HuH-7.5 (cell line): ENCODE results near the gene PPAN.

Experiments
- DNase-seq: peaks from one replicate; pipeline ENCODE4 v3.0.0; 2011; ENCODE audit warnings: low spot score

PPAN gene

GRCh38 chr19:10113964-10114650, 7.9 kb downstream of the PPAN start:
- no peak for DNase-seq

GRCh38 chr19:10114651-10115391, 8.7 kb downstream of the PPAN start:
- DNase-seq = no peak

GRCh38 chr19:10115392-10116084, 9.4 kb downstream of the PPAN start:
- DNase-seq = no peak

- no peak for DNase-seq
Observed at GRCh38 chr19:10116085-10116865, 10.1 kb downstream of the PPAN start.

DNA sequence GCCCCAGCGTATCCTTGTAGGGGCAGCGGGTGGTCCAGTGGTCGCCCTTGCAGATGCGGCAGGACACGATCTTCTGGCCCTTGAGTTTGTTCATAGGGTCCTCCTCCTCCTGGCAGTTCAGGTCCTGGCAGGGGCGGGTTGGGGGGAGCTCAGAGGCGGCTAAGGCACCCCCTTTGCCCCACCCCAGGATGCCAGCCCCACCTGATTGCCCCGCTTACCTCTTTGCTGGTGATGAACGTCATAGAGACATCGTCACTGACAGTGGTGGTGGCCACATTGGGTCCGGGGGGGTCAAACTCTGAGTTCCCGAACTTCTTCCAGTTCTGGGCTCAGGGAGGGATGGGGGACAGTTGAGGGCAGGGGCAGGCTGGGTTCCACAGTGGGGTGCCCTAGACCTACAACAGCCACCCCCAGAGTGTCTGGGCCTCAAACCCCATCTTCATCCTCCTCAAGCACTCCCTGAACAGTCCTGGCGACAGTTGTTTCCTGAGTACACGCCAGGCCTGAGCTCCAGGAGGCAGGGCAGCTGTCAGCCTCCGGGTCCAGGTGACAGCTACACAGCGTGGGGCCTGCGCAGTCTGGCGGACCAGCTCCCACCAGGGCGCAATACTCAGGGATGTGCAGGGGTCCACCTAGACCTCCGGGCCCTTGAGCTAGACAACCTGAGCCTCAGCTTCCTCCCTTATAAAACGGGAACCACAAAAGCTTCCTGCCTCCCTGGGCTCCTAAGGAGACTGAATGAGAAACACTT, 10.9 kb downstream of the PPAN start:
- DNase-seq = no peak

GRCh38 chr19:10118960-10119359, 12.8 kb downstream of the PPAN start:
- no peak for DNase-seq

DNA sequence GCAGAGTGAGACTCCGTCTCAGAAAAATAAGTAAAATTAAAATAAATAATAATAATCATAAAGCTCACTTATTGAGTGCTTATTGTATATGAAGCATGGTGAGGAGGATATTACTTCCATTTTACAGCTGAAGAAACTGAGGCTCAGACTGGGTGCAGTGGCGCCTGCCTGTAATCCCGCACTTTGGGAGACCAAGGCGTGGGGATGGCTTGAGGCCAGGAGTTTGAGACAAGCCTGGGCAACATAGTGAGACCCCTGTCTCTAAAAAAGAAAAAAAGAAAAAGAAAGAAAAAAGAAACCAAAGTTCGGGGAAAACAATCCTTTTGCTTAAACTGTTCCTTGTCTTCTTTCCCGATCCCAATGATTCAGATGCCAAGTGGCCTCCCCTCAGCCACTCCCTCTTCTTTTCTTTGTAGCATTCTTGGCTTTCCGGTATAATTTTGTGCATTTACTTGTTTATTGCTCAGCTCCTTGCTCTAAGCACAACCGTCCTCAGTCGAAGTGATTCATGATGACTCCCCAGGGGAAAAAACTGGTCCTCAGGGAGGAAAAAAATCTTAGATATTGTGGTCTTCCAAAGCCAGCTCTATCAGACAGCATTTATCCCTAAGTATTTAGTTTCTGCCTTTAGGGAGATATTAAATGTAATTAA, 14.5 kb downstream of the PPAN start:
- no peak for DNase-seq

DNA sequence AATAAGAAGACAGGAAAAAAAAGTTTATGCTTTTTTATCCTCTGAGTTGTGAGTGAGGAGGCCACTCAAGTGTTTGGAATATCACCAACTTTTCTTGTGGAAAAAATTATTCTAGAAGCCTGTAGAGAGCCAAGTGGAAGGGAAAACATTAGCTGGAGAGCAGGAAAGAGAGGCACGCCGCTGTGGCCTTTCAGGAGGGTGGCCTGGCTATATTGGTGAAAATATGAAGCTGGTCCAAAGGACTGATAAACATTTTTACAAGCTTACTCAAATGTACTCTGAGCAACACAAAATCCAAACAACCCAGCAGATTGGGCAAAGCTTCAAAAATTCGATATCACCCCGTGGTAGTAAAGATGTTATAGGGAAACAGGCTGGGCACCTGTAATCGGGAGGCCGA, 15.9 kb downstream of the PPAN start:
- no peak for DNase-seq

- no peak for DNase-seq
Observed at GRCh38 chr19:10124429-10124828, 18.3 kb downstream of the PPAN start.

- DNase-seq = no peak
Observed at GRCh38 chr19:10126213-10126639, 20.1 kb downstream of the PPAN start.

DNA sequence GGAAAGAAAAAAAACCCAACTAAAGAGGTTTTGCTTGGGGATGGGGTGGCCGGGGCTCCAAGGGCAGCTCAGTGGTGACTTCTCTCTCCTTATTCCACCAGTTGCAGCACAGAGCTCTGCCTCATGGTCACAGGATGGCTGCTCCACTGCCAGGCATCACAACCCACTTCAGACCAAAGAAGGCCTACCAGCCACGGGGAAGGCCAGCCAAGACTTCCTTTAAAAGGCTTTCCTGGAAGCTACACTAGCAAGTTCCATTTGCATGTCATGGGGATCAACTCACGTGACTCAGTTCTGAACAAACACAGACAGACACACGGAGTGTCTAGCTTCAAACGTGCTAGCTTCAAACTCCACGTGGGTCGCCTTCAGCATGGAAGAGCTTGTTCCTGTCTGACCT, 26.7 kb downstream of the PPAN start:
- no peak for DNase-seq

- no peak for DNase-seq
Observed at GRCh38 chr19:10133596-10133995, 27.4 kb downstream of the PPAN start.

- DNase-seq = no peak
Observed at GRCh38 chr19:10134040-10134439, 27.9 kb downstream of the PPAN start.

GRCh38 chr19:10135551-10136334, 29.6 kb downstream of the PPAN start:
- no peak for DNase-seq

DNA sequence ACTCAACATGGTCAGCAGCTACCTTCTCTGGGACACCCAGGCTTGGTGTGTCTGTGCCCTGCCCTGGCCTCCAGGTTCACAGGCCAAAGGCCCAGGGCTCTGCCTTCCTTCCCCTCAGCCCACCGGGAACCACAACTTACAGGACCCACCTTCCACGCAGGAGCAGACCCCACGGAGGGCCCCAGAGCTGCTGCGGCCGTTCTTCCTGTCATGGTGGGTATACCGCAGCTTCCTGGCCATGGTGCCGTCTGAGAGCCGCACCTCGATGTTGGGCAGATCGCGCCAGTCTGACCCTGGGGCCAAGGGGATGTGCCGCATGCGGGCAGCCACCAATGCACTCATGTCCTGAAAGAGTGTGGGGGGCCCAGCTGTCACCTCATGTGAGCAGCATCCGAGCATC, 30.8 kb downstream of the PPAN start:
- DNase-seq = no peak

- DNase-seq = no peak
Observed at GRCh38 chr19:10137751-10138682, 31.9 kb downstream of the PPAN start.

- no peak for DNase-seq
Observed at GRCh38 chr19:10138879-10139795, 33.0 kb downstream of the PPAN start.

DNA sequence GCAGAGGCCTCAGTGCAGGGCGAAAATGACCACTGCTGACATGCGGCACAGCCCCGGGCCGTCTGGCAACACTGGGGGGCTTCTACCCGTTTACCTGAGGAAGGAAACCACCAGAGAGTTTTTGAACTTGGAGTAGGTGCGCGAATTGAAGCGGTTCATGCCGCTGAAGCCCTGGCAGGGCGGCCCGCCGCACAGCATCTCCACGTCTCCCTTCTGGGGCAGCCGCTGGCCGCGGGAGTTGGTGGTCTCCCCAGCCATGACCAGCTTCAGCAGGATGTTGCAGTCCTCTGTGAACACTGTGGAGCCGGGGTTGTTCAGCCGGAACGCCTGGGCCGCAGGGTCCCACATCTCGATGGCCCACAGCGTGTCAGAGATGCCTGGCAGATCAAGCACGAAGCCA, 33.8 kb downstream of the PPAN start:
- DNase-seq = no peak
